Cardiac fibroblast (primary cell): ENCODE results near the gene CYTH3.

Experiments used
- DNase-seq, 2 donors: peaks; one replicate each; pipeline versions ENCODE4 v3.0.0 to v3.0.0-alpha.2; 2010; ENCODE audit warnings: low read depth in 2 of 2
- H3K4me3 ChIP-seq, 2 donors: replicated peaks in 1 of 2; 1 replicate in 1 of 2; 2 replicates in 1 of 2; pipeline ENCODE4 v1.5.1; 2011; ENCODE audit warnings: low read depth in 2 of 2, low read length in 2 of 2, mild to moderate bottlenecking in 2 of 2, moderate library complexity in 1 of 2
- CTCF ChIP-seq: IDR thresholded peaks from one replicate; pipeline ENCODE4 v1.5.1; 2011; ENCODE audit warnings: low read depth, mild to moderate bottlenecking, low read length, inconsistent platforms

CYTH3 gene

GRCh38 chr7:6164010-6164409 lies 108.4 kb downstream of the CYTH3 start:
- DNase-seq, result no peak
- TF ChIP-seq CTCF, result no peak

GRCh38 chr7:6163402-6163801 lies 109.0 kb downstream of the CYTH3 start:
- no peak overlapping the region for H3K4me3 ChIP-seq
- no peak for TF ChIP-seq CTCF
- no peak for DNase-seq

More at GRCh38 chr7:6164010-6164409, 108.4 kb downstream of the CYTH3 start:
- no peak overlapping the region for H3K4me3 ChIP-seq

- TF ChIP-seq CTCF, result no peak
- DNase-seq, result no peak
- H3K4me3 ChIP-seq, result no peak overlapping the region
These were observed 109.6 kb downstream of the CYTH3 start for GRCh38 chr7:6162650-6163366.

- no peak for TF ChIP-seq CTCF
- no peak overlapping the region for H3K4me3 ChIP-seq
- DNase-seq, result no peak
These were observed 110.1 kb downstream of the CYTH3 start for GRCh38 chr7:6162331-6162620.

- H3K4me3 ChIP-seq, result no peak overlapping the region
- DNase-seq, result no peak
- TF ChIP-seq CTCF, result no peak
These were observed 110.7 kb downstream of the CYTH3 start for GRCh38 chr7:6161463-6162330.

GRCh38 chr7:6160191-6160623 lies 112.2 kb downstream of the CYTH3 start:
- peak; percentile 72 to 90 for DNase-seq
- peak; percentile 86 for TF ChIP-seq CTCF
- H3K4me3 ChIP-seq, result no peak overlapping the region
